ENCODE results near the gene ST3GAL4.

ST3GAL4 gene

GRCh38 chr11:126336138-126336541 is 19.3 kb upstream of the ST3GAL4 start:
- in situ Hi-C loops (cut with MboI; ENCODE audit: low sequenced_read_pairs), result no loop called here
- no peak for DNase-seq (ENCODE audit: low spot score in 2 of 2)
- Histone ChIP-seq H3K27me3 (ENCODE audit: low read depth) (no peaks in the 10 kb centered on the region), H3K9me3 (no peaks in the 10 kb centered on the region), H3K4me1 (no peaks in the 10 kb centered on the region), H3K36me3 (replicated peaks) (0 out of 2 replicates have a peak, but pooled peaks cover 3% of the 10 kb centered on the region), H3K4me3 (no peak overlapping the region)

DNA sequence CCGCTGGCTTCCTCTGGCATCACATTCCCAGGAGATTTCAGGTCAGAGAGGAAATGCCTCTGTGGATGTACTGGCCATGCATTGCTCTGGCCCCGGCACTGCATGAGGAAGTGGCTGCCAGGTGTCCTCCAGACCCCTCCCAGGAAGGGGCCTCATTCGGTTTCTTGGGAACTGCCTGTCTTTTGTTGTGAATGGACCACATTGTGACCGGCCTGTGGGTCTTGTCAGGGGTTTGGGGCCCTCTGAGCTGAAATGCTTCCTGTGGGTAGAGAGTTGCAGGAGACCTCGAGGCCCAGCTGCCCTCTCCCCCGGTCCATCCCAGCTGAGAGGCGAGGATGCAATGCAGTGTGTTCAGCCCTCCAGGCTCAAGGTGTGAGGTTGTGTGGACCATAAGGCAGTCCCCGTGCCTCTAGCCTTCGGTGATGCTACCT is 18.8 kb upstream of the ST3GAL4 start:
- no peaks in the 10 kb centered on the region for H3K9me3 ChIP-seq
- H3K4me3 ChIP-seq, result no peak overlapping the region
- peaks cover 3% of the 10 kb centered on the region; the same call in 1 of the 2 replicates for H3K36me3 ChIP-seq (replicated peaks)
- no peak for DNase-seq (ENCODE audit: low spot score in 2 of 2)
- no peaks in the 10 kb centered on the region for H3K4me1 ChIP-seq
- in situ Hi-C loops (cut with MboI; ENCODE audit: low sequenced_read_pairs), result no loop called here
- H3K27me3 ChIP-seq (ENCODE audit: low read depth), result no peaks in the 10 kb centered on the region

DNA sequence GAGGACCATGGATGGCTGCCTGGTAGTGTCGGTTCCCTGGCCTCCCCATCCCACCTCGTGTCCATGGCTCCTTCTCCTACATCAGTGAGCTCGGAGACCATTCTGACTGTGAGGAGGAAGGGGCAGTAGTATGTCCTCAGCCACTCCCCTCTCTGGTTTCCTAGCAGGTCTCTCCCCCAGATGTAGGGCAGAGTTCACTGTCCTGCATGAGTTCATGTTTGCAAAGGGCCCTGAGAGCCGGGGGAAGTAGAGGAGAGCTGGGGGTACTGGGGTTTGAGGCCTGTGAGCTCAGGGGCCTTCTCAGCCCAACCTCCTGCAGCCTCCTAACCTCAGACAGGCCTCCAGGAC is 18.4 kb upstream of the ST3GAL4 start:
- H3K4me1 ChIP-seq, result no peaks in the 10 kb centered on the region
- in situ Hi-C loops (cut with MboI; ENCODE audit: low sequenced_read_pairs), result no loop called here

DNA sequence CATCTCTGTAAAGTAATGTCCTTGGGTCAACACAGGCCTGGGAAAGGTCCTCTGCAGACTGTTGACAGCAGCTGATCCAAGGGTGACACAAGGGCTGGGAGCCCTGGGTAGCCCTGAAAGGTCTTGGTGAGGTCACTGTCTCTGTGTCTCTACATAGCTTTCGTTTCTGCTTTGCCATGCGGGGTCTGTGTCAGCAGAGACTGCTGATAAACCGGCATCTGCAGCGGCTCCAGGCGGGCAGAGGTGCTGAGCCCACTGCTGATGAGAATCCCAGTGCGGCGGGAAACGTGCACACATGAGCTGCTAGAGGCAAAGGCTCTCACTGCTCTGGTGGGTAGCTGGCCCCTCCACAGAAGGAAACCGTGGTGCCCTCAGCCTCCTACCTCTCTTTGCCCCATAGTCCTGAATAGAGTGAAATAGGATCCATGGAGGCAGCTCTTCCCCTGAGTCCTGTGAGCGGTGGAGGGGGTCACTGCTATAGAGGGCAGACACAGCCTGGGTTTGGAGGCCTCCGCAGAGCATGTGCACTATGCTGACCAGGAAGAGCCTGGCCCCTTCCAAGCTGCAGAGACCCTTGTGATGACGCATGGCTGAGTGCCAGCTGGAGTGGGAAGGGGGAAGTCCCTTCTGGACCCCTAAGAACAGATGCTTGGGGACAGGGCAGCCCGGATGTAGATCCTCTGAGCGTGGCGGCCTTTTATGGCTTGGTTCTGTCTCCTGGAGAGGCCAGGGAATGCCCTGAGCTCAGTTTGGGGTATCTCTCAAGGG is 17.8 kb upstream of the ST3GAL4 start:
- in situ Hi-C loops (cut with MboI; ENCODE audit: low sequenced_read_pairs), result no loop called here
- H3K4me1 ChIP-seq, result no peaks in the 10 kb centered on the region
- H3K36me3 ChIP-seq (replicated peaks), result peaks cover 3% of the 10 kb centered on the region; the same call in 1 of the 2 replicates

More for the DNA sequence above, 18.4 kb upstream of the ST3GAL4 start:
- Histone ChIP-seq H3K27me3 (ENCODE audit: low read depth) (no peaks in the 10 kb centered on the region), H3K4me3 (no peak overlapping the region), H3K9me3 (no peaks in the 10 kb centered on the region), H3K36me3 (replicated peaks) (peaks cover 3% of the 10 kb centered on the region; the same call in 1 of the 2 replicates)
- no peak for DNase-seq (ENCODE audit: low spot score in 2 of 2)

GRCh38 chr11:126338346-126339055 is 17.0 kb upstream of the ST3GAL4 start:
- in situ Hi-C loops (cut with MboI; ENCODE audit: low sequenced_read_pairs), result no loop called here
- H3K36me3 ChIP-seq (replicated peaks), result peaks cover 3% of the 10 kb centered on the region; the same call in 1 of the 2 replicates
- DNase-seq (ENCODE audit: low spot score in 2 of 2), result no peak
- no peaks in the 10 kb centered on the region for H3K27me3 ChIP-seq (ENCODE audit: low read depth)
- H3K4me3 ChIP-seq, result no peak overlapping the region
- no peaks in the 10 kb centered on the region for H3K9me3 ChIP-seq
- no peaks in the 10 kb centered on the region for H3K4me1 ChIP-seq

More for the DNA sequence above, 17.8 kb upstream of the ST3GAL4 start:
- Histone ChIP-seq H3K4me3 (no peak overlapping the region), H3K9me3 (no peaks in the 10 kb centered on the region), H3K27me3 (ENCODE audit: low read depth) (no peaks in the 10 kb centered on the region)
- DNase-seq (ENCODE audit: low spot score in 2 of 2), result no peak

GRCh38 chr11:126339073-126339862 is 16.2 kb upstream of the ST3GAL4 start:
- no peaks in the 10 kb centered on the region for H3K27me3 ChIP-seq (ENCODE audit: low read depth)
- H3K4me1 ChIP-seq, result no peaks in the 10 kb centered on the region
- H3K9me3 ChIP-seq, result no peaks in the 10 kb centered on the region
- H3K36me3 ChIP-seq (replicated peaks), result peaks cover 3% of the 10 kb centered on the region; the same call in 1 of the 2 replicates
- DNase-seq (ENCODE audit: low spot score in 2 of 2), result no peak
- in situ Hi-C loops (cut with MboI; ENCODE audit: low sequenced_read_pairs), result no loop called here
- no peak overlapping the region for H3K4me3 ChIP-seq

DNA sequence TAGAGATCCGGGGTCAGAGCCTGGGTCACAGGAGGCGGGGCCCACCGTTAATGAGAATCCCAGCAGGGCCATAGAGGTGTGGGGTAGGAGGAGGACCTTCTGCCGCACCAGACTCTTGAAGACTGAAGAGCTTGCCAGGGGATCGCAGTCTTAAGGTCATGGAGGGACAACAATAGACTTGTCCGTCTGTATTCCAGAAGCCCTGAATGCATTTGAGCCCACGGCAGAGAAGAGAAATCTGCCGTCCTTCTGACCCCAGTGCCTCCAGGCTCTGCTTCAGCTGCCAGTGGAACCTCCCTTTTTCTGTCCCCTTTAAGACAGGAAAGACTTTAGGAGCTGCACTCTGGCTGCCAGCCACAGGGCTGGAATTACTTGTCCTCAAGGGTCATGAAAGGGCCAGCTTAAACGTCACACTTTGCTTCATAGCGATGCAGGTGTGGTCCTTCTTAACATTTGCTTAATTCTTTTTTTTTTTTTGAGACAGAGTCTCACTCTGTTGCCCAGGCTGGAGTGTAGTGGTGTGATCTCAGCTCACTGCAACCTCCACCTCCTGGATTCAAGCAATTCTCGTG is 15.5 kb upstream of the ST3GAL4 start:
- Histone ChIP-seq H3K36me3 (replicated peaks) (peaks cover 3% of the 10 kb centered on the region; the same call in 1 of the 2 replicates), H3K4me1 (no peaks in the 10 kb centered on the region), H3K4me3 (no peak overlapping the region), H3K27me3 (ENCODE audit: low read depth) (no peaks in the 10 kb centered on the region), H3K9me3 (no peaks in the 10 kb centered on the region)
- in situ Hi-C loops (cut with MboI; ENCODE audit: low sequenced_read_pairs), result no loop called here
- DNase-seq (ENCODE audit: low spot score in 2 of 2), result no peak

GRCh38 chr11:126340960-126341606 is 14.4 kb upstream of the ST3GAL4 start:
- H3K27me3 ChIP-seq (ENCODE audit: low read depth), result no peaks in the 10 kb centered on the region
- in situ Hi-C loops (cut with MboI; ENCODE audit: low sequenced_read_pairs), result no loop called here
- no peaks in the 10 kb centered on the region for H3K4me1 ChIP-seq
- no peaks in the 10 kb centered on the region for H3K9me3 ChIP-seq
- no peak overlapping the region for H3K4me3 ChIP-seq
- peaks cover 3% of the 10 kb centered on the region; the same call in 1 of the 2 replicates for H3K36me3 ChIP-seq (replicated peaks)
- DNase-seq (ENCODE audit: low spot score in 2 of 2), result no peak

DNA sequence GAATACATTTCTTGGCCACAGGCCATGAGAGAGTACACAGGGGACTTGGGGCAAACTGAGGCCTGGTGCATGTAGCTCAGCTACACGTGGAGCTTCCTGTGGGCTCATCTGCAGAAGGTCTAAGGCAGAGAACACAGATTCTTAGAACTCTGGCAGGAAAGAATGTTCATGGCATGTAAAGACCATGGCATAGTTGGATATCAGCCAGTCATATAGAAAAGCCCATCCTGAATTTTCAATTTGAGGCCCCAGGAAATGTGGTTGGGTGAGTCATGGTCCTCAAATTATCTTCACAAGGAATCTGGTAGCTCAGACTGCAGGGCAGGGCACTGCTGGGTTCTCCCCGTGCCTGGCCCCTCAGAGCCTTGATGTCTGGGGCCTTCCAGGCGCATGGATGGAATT is 13.7 kb upstream of the ST3GAL4 start:
- H3K27me3 ChIP-seq (ENCODE audit: low read depth), result no peaks in the 10 kb centered on the region
- H3K4me3 ChIP-seq, result no peak overlapping the region
- peaks cover 7% of the 10 kb centered on the region; the same call in 1 of the 2 replicates for H3K36me3 ChIP-seq (replicated peaks)
- H3K4me1 ChIP-seq, result no peaks in the 10 kb centered on the region
- in situ Hi-C loops (cut with MboI; ENCODE audit: low sequenced_read_pairs), result no loop called here
- H3K9me3 ChIP-seq, result no peaks in the 10 kb centered on the region
- DNase-seq (ENCODE audit: low spot score in 2 of 2), result no peak

GRCh38 chr11:126343051-126343450 is 12.4 kb upstream of the ST3GAL4 start:
- Histone ChIP-seq H3K27me3 (ENCODE audit: low read depth) (no peaks in the 10 kb centered on the region), H3K4me3 (no peak overlapping the region), H3K9me3 (no peaks in the 10 kb centered on the region), H3K4me1 (no peaks in the 10 kb centered on the region), H3K36me3 (replicated peaks) (peaks cover 7% of the 10 kb centered on the region; the same call in 1 of the 2 replicates)
- no peak for DNase-seq (ENCODE audit: low spot score in 2 of 2)
- in situ Hi-C loops (cut with MboI; ENCODE audit: low sequenced_read_pairs), result no loop called here

GRCh38 chr11:126344141-126345080 is 11.1 kb upstream of the ST3GAL4 start:
- Histone ChIP-seq H3K4me1 (no peaks in the 10 kb centered on the region), H3K36me3 (replicated peaks) (peaks cover 4% of the 10 kb centered on the region; the same call in 1 of the 2 replicates), H3K9me3 (no peaks in the 10 kb centered on the region), H3K27me3 (ENCODE audit: low read depth) (no peaks in the 10 kb centered on the region), H3K4me3 (no peak overlapping the region)
- no peak for DNase-seq (ENCODE audit: low spot score in 2 of 2)
- in situ Hi-C loops (cut with MboI; ENCODE audit: low sequenced_read_pairs), result no loop called here

- no peaks in the 10 kb centered on the region for H3K9me3 ChIP-seq
- no peak for DNase-seq (ENCODE audit: low spot score in 2 of 2)
- H3K4me3 ChIP-seq, result no peak overlapping the region
- H3K27me3 ChIP-seq (ENCODE audit: low read depth), result no peaks in the 10 kb centered on the region
- H3K36me3 ChIP-seq (replicated peaks), result peaks cover 4% of the 10 kb centered on the region; the same call in 1 of the 2 replicates
- H3K4me1 ChIP-seq, result no peaks in the 10 kb centered on the region
- in situ Hi-C loops (cut with MboI; ENCODE audit: low sequenced_read_pairs), result no loop called here
These were observed 10.2 kb upstream of the ST3GAL4 start for GRCh38 chr11:126345283-126345682.
